BJ (cell line): ENCODE results near the gene MAPK9. TPM values are rescaled to one million over a fixed set of nuclear protein-coding genes. Genes with fewer than 3 reads are reported as not detected.
A peak's percentile ranks its signal among the peaks of the same experiment; 100 is the strongest.

Experiments
- CTCF ChIA-PET: fragments of 350-600 bp; formaldehyde crosslinking; extraction: SDS; loops from one replicate; lab custom pipeline; 2021; ENCODE audit warnings: antibody characterized with exemption, inconsistent platforms; lab: Yijun Ruan, JAX
- POLR2A ChIA-PET: fragments of 300-600 bp; sonication (Branson Sonifier 250); formaldehyde crosslinking; extraction: SDS; loops from one replicate; lab custom pipeline; 2021; ENCODE audit warnings: antibody characterized with exemption; lab: Charles Lee
- DNase-seq: peaks from one replicate; pipeline ENCODE4 v3.0.0-alpha.2; 2011; ENCODE audit warnings: low read depth
- H3K27me3 ChIP-seq: 2 replicates; pipeline ENCODE4 v1.6.0; 2011; ENCODE audit warnings: low read length; ENCODE audit not compliant: control insufficient read depth, insufficient read depth
- H3K36me3 ChIP-seq: 2 replicates; pipeline ENCODE4 v1.5.1; 2011; ENCODE audit warnings: low read length; ENCODE audit not compliant: control insufficient read depth, insufficient read depth
- H3K4me3 ChIP-seq: 2 replicates; pipeline ENCODE4 v1.5.1; 2011; ENCODE audit warnings: low read depth, mild to moderate bottlenecking, control low read depth, low read length
- CTCF ChIP-seq: IDR thresholded peaks from 2 replicates; pipeline ENCODE4 v1.5.1; 2011; ENCODE audit warnings: low read depth, mild to moderate bottlenecking, control low read depth, inconsistent platforms, low read length, moderate library complexity; ENCODE audit not compliant: insufficient read depth
- polyA plus RNA-seq: library from polyadenylated mRNA; depleted of rRNA; stranded (reverse); fragments of >200 nt; gene quantifications from 2 replicates; pipeline ENCODE4 v1.2.3, GENCODE V29; 2011

MAPK9 gene
- polyA plus RNA-seq, 1 experiment = 35.0 TPM

GRCh38 chr5:180334176-180334575, 42.3 kb upstream of the MAPK9 start:
- Histone ChIP-seq H3K36me3 (no peaks in the 10 kb centered on the region), H3K27me3 (no peaks in the 10 kb centered on the region), H3K4me3 (no peak overlapping the region)
- TF ChIP-seq CTCF = no peak
- ChIA-PET POLR2A (no interaction called here), CTCF (interaction anchor here (0.7 to 1.6 kb wide), 6 partner anchors 9 to 799 kb away, joined by 3 to 4 read pairs (median 3); no protein-coding TSS in a partner anchor)
- DNase-seq = no peak

GRCh38 chr5:180333661-180334060, 41.8 kb upstream of the MAPK9 start:
- H3K27me3 ChIP-seq = no peaks in the 10 kb centered on the region
- ChIA-PET CTCF (interaction anchor here (0.7 to 1.6 kb wide), 4 partner anchors 10 to 799 kb away, joined by 3 to 4 read pairs (median 3); no protein-coding TSS in a partner anchor), POLR2A (no interaction called here)
- H3K4me3 ChIP-seq = no peak overlapping the region
- no peaks in the 10 kb centered on the region for H3K36me3 ChIP-seq
- TF ChIP-seq CTCF = no peak
- no peak for DNase-seq

- POLR2A ChIA-PET = no interaction called here
- Histone ChIP-seq H3K4me3 (no peak overlapping the region), H3K36me3 (no peaks in the 10 kb centered on the region), H3K27me3 (no peaks in the 10 kb centered on the region)
- TF ChIP-seq CTCF = no peak
- CTCF ChIA-PET = interaction anchor here (0.6 to 1.3 kb wide), 2 partner anchors 17 to 18 kb away, joined by 3 to 4 read pairs; no protein-coding TSS in a partner anchor
- DNase-seq = no peak
These were observed 41.0 kb upstream of the MAPK9 start for GRCh38 chr5:180332861-180333260.

- DNase-seq = no peak
- CTCF ChIA-PET = interaction anchor here (0.6 to 2.3 kb wide), 2 partner anchors 12 to 19 kb away, joined by 3 to 6 read pairs; no protein-coding TSS in a partner anchor
- H3K4me3 ChIP-seq = no peak overlapping the region
- POLR2A ChIA-PET = no interaction called here
- no peaks in the 10 kb centered on the region for H3K27me3 ChIP-seq
- H3K36me3 ChIP-seq = no peaks in the 10 kb centered on the region
- TF ChIP-seq CTCF = peak; percentile 28; the same call in 1 of the 2 replicates
These were observed 40.2 kb upstream of the MAPK9 start for GRCh38 chr5:180332051-180332517.

GRCh38 chr5:180331647-180331950, 39.7 kb upstream of the MAPK9 start:
- no peak for DNase-seq
- ChIA-PET CTCF (interaction anchor here (2.0 to 2.3 kb wide), 2 partner anchors 12 to 16 kb away, joined by 6 to 10 read pairs; no protein-coding TSS in a partner anchor), POLR2A (no interaction called here)
- H3K4me3 ChIP-seq = no peak overlapping the region
- H3K27me3 ChIP-seq = no peaks in the 10 kb centered on the region
- TF ChIP-seq CTCF = no peak
- H3K36me3 ChIP-seq = no peaks in the 10 kb centered on the region
